ENCODE results near the gene FOLH1.
"Not testable (repeated sequence)": the region's sequence is repeated elsewhere in the genome, so short reads cannot be mapped to it uniquely, and the experiment has no call there.

GRCh38 chr11:49102356-49102755 is 106.0 kb downstream of the FOLH1 start:
- TF ChIP-seq CTCF (conservative IDR thresholded peaks at IDR 0.05 in 1 of 2, IDR thresholded peaks at IDR 0.05 in 1 of 2; ENCODE audit: low read depth in 1 of 2, low read length in 2 of 2); EZH2 (IDR thresholded peaks at IDR 0.05; ENCODE audit: low read length, missing control alignments): not testable (repeated sequence)
